Measurements from ENCODE around the gene COA8. TPM values are rescaled to one million over a fixed set of nuclear protein-coding genes. Genes with fewer than 3 reads are reported as not detected.

COA8 gene
- total and polyA plus RNA-seq, 2 of the 13 experiments (the other 11 are each of a cell fraction or from before 2014, with no cell fraction given), result 10.9 to 25.1 TPM

GRCh38 chr14:103543721-103544387, 18.9 kb upstream of the COA8 start (continued):
- TF ChIP-seq ZNF335 (CRISPR knock-in tag; IDR thresholded peaks at IDR 0.05) (no peak), GABPA (IDR thresholded peaks at IDR 0.05; ENCODE audit: low read depth, low read length) (no peak), GABPA (CRISPR knock-in tag; IDR thresholded peaks at IDR 0.05; ENCODE audit: low read depth) (no peak), ZFY (CRISPR knock-in tag; IDR thresholded peaks at IDR 0.05) (peak; percentile 80), ZBTB38 (CRISPR knock-in tag; IDR thresholded peaks at IDR 0.05) (0 out of 2 replicates have a peak, but pooled peaks have one; percentile 13), ARID2 (CRISPR knock-in tag; IDR thresholded peaks at IDR 0.05; ENCODE audit: borderline replicate concordance) (no peak), ZSCAN31 (CRISPR knock-in tag; IDR thresholded peaks at IDR 0.05; ENCODE audit: low read depth) (no peak), SP4 (CRISPR knock-in tag; IDR thresholded peaks at IDR 0.05) (no peak), ZSCAN5A (CRISPR knock-in tag; IDR thresholded peaks at IDR 0.05; ENCODE audit: borderline replicate concordance) (no peak)

GRCh38 chr14:103544388-103545218, 18.2 kb upstream of the COA8 start:
- POLR2A ChIA-PET, result interaction anchor here (1.3 kb wide), 1 partner anchor 17 kb away, joined by 4 read pairs; no protein-coding TSS in a partner anchor
- no peaks in the 10 kb centered on the region for H3K79me2 ChIP-seq (ENCODE audit: insufficient read depth, low read length)
- no peaks in the 10 kb centered on the region for H3K9me3 ChIP-seq (ENCODE audit: low read length)
- H3K9ac ChIP-seq (ENCODE audit: insufficient read depth, low read depth, low read length), result no peak overlapping the region
- no peak for DNase-seq (ENCODE audit: low spot score)
- no peak overlapping the region for H3K4me2 ChIP-seq (ENCODE audit: low read depth, low read length)
- no peak overlapping the region for H3K27ac ChIP-seq (ENCODE audit: extremely low read length, insufficient read depth, low read length)
- H3K4me1 ChIP-seq (ENCODE audit: insufficient read depth, low read length), result peaks cover 46% of the 10 kb centered on the region
- H4K20me1 ChIP-seq (ENCODE audit: insufficient read depth, low read length), result no peaks in the 10 kb centered on the region
- CTCF ChIA-PET (ENCODE audit: low intra/inter-chr PET ratio, low total read pairs), result interaction anchor here (2.8 kb wide), 1 partner anchor 26 kb away, joined by 38 read pairs; no protein-coding TSS in a partner anchor
- H3K27me3 ChIP-seq (ENCODE audit: control insufficient read depth in 1 of 2, insufficient read depth in 2 of 2, low read length in 2 of 2), result peaks cover 2 to 19% of the 10 kb centered on the region in 2 experiments; a peak in 2 of 5 replicates
- TF ChIP-seq FOSL2 (CRISPR knock-in tag; IDR thresholded peaks at IDR 0.05), result no peak
- TF ChIP-seq, protein P1, sequence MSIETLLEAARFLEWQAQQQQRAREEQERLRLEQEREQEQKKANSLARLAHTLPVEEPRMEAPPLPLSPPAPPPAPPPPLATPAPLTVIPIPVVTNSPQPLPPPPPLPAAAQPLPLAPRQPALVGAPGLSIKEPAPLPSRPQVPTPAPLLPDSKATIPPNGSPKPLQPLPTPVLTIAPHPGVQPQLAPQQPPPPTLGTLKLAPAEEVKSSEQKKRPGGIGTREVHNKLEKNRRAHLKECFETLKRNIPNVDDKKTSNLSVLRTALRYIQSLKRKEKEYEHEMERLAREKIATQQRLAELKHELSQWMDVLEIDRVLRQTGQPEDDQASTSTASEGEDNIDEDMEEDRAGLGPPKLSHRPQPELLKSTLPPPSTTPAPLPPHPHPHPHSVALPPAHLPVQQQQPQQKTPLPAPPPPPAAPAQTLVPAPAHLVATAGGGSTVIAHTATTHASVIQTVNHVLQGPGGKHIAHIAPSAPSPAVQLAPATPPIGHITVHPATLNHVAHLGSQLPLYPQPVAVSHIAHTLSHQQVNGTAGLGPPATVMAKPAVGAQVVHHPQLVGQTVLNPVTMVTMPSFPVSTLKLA (IDR thresholded peaks at IDR 0.05), result peak; percentile 78
- no TSS peak for BruUV-seq (replicated peaks)
- no peak overlapping the region for H2AFZ ChIP-seq (ENCODE audit: low read length)
- intact Hi-C loops (cut with micrococcal nuclease; ENCODE audit: unreplicated experiment) (no loop called here), in situ Hi-C loops (cut with HindIII; ENCODE audit: extremely low pct_ligation_motif_present, low pct_unique_long_range_greater_than_20kb) (loop anchor here (5.0 kb wide), 1 partner anchor 42 kb away; no protein-coding TSS in a partner anchor)
- no peak for ATAC-seq
- H3K36me3 ChIP-seq (replicated peaks in 1 of 2; ENCODE audit: control insufficient read depth in 1 of 2, insufficient read depth in 2 of 2, low read length in 2 of 2), result no peaks in the 10 kb centered on the region
- no peak for FAIRE-seq
- WGBS (ENCODE audit: low lambda C conversion rate), result 90% methylated on average over 12 of the region's 35 CpGs
- no peak overlapping the region for H3K4me3 ChIP-seq (replicated peaks in 1 of 3; ENCODE audit: insufficient read depth in 1 of 3, low read depth in 2 of 3, low read length in 3 of 3)

Data from HepG2 (cell line).